Neural cell (in vitro differentiated cells): Measurements from ENCODE around the gene STXBP4. TPM values are rescaled to one million over a fixed set of nuclear protein-coding genes. Genes with fewer than 3 reads are reported as not detected.

Source experiments
- H2AFZ ChIP-seq: fragments of 200-600, 300-800 bp; sonication (generic), shearing (Covaris generic); 2 replicates; pipeline ENCODE4 v1.6.0; 2014; ENCODE audit warnings: low read depth, mild to moderate bottlenecking, antibody characterized with exemption, low read length, moderate library complexity
- H3F3A ChIP-seq: fragments of 200-600 bp; shearing (Covaris generic); 2 replicates; pipeline ENCODE4 v1.6.1; 2016; ENCODE audit warnings: mild to moderate bottlenecking, moderate library complexity, mixed read lengths, antibody characterized with exemption, low read length; ENCODE audit not compliant: insufficient read depth, poor library complexity, severe bottlenecking
- H3K27ac ChIP-seq: fragments of 200-600, 300-800 bp; sonication (generic), shearing (Covaris generic); 2 replicates; pipeline ENCODE4 v1.5.1; 2014; ENCODE audit warnings: mild to moderate bottlenecking, low read length, moderate library complexity
- H3K27me3 ChIP-seq: fragments of 300-800, 200-600 bp; sonication (generic), shearing (Covaris generic); 2 replicates; pipeline ENCODE4 v1.6.0; 2014; ENCODE audit warnings: mild to moderate bottlenecking, low read depth, low read length, moderate library complexity; ENCODE audit not compliant: insufficient read depth
- H3K36me3 ChIP-seq: fragments of 300-800, 200-600 bp; sonication (generic), shearing (Covaris generic); 2 replicates; pipeline ENCODE4 v1.5.1; 2014; ENCODE audit warnings: mild to moderate bottlenecking, antibody characterized with exemption, low read length, moderate library complexity; ENCODE audit not compliant: insufficient read depth
- H3K4me2 ChIP-seq: fragments of 300-800, 200-600 bp; sonication (generic), shearing (Covaris generic); 2 replicates; pipeline ENCODE4 v1.6.0; 2014; ENCODE audit warnings: mild to moderate bottlenecking, low read length
- H3K4me3 ChIP-seq: fragments of 300-800, 200-600 bp; sonication (generic), shearing (Covaris generic); 2 replicates; pipeline ENCODE4 v1.5.1; 2014; ENCODE audit warnings: mild to moderate bottlenecking, low read length, moderate library complexity
- H3K79me2 ChIP-seq: fragments of 200-600 bp; shearing (Covaris generic); replicated peaks from 2 replicates; pipeline ENCODE4 v1.6.0; 2014; ENCODE audit warnings: mild to moderate bottlenecking, low read length, moderate library complexity; ENCODE audit not compliant: insufficient read depth
- H3K9ac ChIP-seq: fragments of 300-800, 200-600 bp; sonication (generic), shearing (Covaris generic); 2 replicates; pipeline ENCODE4 v1.6.1; 2016; ENCODE audit warnings: mild to moderate bottlenecking, low read length, mixed read lengths
- H3K9me2 ChIP-seq: fragments of 200-600 bp; shearing (Covaris generic); 2 replicates; pipeline ENCODE4 v1.6.1; 2016; ENCODE audit warnings: mild to moderate bottlenecking, low read length, mixed read lengths; ENCODE audit not compliant: insufficient read depth
- H3K9me3 ChIP-seq: fragments of 200-600, 300-800 bp; sonication (generic), shearing (Covaris generic); 2 replicates; pipeline ENCODE4 v1.6.1; 2016; ENCODE audit warnings: mild to moderate bottlenecking, mixed run types, low read length, moderate library complexity, mixed read lengths
- H4K20me1 ChIP-seq: fragments of 200-600 bp; shearing (Covaris generic); 2 replicates; pipeline ENCODE4 v1.6.1; 2016; ENCODE audit warnings: mild to moderate bottlenecking, mixed run types; ENCODE audit not compliant: insufficient read depth
- CTCF ChIP-seq: fragments of 450-650 bp; IDR thresholded peaks from 2 replicates; pipeline ENCODE4 v1.5.1; 2014; ENCODE audit warnings: antibody characterized with exemption, mild to moderate bottlenecking, moderate library complexity; ENCODE audit not compliant: poor library complexity, severe bottlenecking
- EP300 ChIP-seq: fragments of 450-650 bp; conservative IDR thresholded peaks from 2 replicates; pipeline ENCODE4 v1.6.1; 2014; ENCODE audit warnings: antibody characterized with exemption, mild to moderate bottlenecking, moderate library complexity; ENCODE audit not compliant: poor library complexity, severe bottlenecking
- EZH2 ChIP-seq: fragments of 200-600, 300-800 bp; shearing (Covaris generic), sonication (generic); IDR thresholded peaks from 2 replicates; pipeline ENCODE4 v1.6.1; 2014; ENCODE audit warnings: antibody characterized with exemption, low read length, borderline replicate concordance, mild to moderate bottlenecking; ENCODE audit not compliant: insufficient read depth, poor library complexity, severe bottlenecking
- MXI1 ChIP-seq: fragments of 450-650 bp; conservative IDR thresholded peaks from 2 replicates; pipeline ENCODE4 v1.6.1; 2014; ENCODE audit warnings: antibody characterized with exemption, mild to moderate bottlenecking; ENCODE audit not compliant: poor library complexity, severe bottlenecking
- POLR2AphosphoS5 ChIP-seq: IDR thresholded peaks from 2 replicates; pipeline ENCODE4 v1.6.1; 2012
- RAD21 ChIP-seq: fragments of 450-650 bp; conservative IDR thresholded peaks from 2 replicates; pipeline ENCODE4 v1.6.1; 2014; ENCODE audit warnings: antibody characterized with exemption, mild to moderate bottlenecking, moderate library complexity
- REST ChIP-seq: IDR thresholded peaks from 2 replicates; pipeline ENCODE4 v1.6.1; 2012; ENCODE audit warnings: borderline replicate concordance
- SMC3 ChIP-seq: fragments of 450-650 bp; conservative IDR thresholded peaks from 2 replicates; pipeline ENCODE4 v1.6.1; 2014; ENCODE audit warnings: antibody characterized with exemption, mild to moderate bottlenecking, moderate library complexity; ENCODE audit not compliant: poor library complexity
- TAF1 ChIP-seq: IDR thresholded peaks from 2 replicates; pipeline ENCODE4 v1.6.1; 2012; ENCODE audit warnings: low read depth
- polyA plus RNA-seq: library from polyadenylated mRNA; depleted of rRNA; stranded (reverse); fragments of >200 nt; gene quantifications from 2 replicates; pipeline ENCODE4 v1.2.3, GENCODE V29; 2014

Gene STXBP4
- polyA plus RNA-seq, 1 donor from 2014 or later: 8.1 TPM

- no peaks in the 10 kb centered on the region for H3K27me3 ChIP-seq
- no peak for TF ChIP-seq RAD21
- TF ChIP-seq REST: no peak
- TF ChIP-seq EP300: no peak
- TF ChIP-seq MXI1: no peak
- no peak for TF ChIP-seq TAF1
- no peak for TF ChIP-seq EZH2
- TF ChIP-seq CTCF: no peak
- no peak for TF ChIP-seq SMC3
- no peak for TF ChIP-seq POLR2AphosphoS5
- no peaks in the 10 kb centered on the region for H3K36me3 ChIP-seq
- H3K9ac ChIP-seq: no peak overlapping the region
- H4K20me1 ChIP-seq: no peaks in the 10 kb centered on the region
- no peak overlapping the region for H3K4me2 ChIP-seq
- H3K4me3 ChIP-seq: no peak overlapping the region
- H3F3A ChIP-seq: no peaks in the 10 kb centered on the region
- no peaks in the 10 kb centered on the region for H3K9me2 ChIP-seq
- H2AFZ ChIP-seq: no peak overlapping the region
- H3K9me3 ChIP-seq: no peaks in the 10 kb centered on the region
- no peaks in the 10 kb centered on the region for H3K79me2 ChIP-seq
- H3K27ac ChIP-seq: no peak overlapping the region
Observed at GRCh38 chr17:54996441-54996840, 27.9 kb downstream of the STXBP4 start.

- Histone ChIP-seq H3K9ac (no peak overlapping the region), H3K9me2 (no peaks in the 10 kb centered on the region), H3K4me3 (no peak overlapping the region), H3K27ac (no peak overlapping the region), H3K27me3 (no peaks in the 10 kb centered on the region), H3F3A (no peaks in the 10 kb centered on the region), H3K36me3 (no peaks in the 10 kb centered on the region), H2AFZ (no peak overlapping the region), H3K4me2 (no peak overlapping the region), H3K9me3 (no peaks in the 10 kb centered on the region), H3K79me2 (no peaks in the 10 kb centered on the region), H4K20me1 (no peaks in the 10 kb centered on the region)
- TF ChIP-seq MXI1 (no peak), CTCF (no peak), RAD21 (no peak), REST (no peak), EZH2 (no peak), SMC3 (no peak), POLR2AphosphoS5 (no peak), TAF1 (no peak), EP300 (no peak)
Observed at GRCh38 chr17:55002458-55002857, 33.9 kb downstream of the STXBP4 start.
